LoVo (cell line): ENCODE results near the gene TPST1.
"Not testable (repeated sequence)": the region's sequence is repeated elsewhere in the genome, so short reads cannot be mapped to it uniquely, and the experiment has no call there.

Experiments
- DNase-seq: peaks from one replicate; pipeline ENCODE4 v3.0.0-alpha.2; 2016; ENCODE audit warnings: low spot score

Gene TPST1

DNA sequence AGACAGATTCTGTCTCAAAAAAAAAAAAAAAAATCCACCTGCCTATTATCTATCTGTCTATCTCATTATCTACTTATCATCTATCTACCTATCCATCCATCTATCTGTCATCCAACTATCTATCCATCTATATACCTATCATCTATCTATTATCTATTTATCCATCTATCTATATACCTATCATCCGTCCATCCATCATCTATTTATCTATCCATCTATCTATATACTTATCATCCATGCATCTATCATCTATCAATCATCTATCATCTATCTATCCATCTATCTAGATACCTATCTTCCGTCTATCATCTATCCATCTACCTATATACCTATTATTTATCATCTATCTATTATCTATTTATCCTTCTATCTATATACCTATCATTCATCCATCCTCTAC is 16.5 kb upstream of the TPST1 start:
- no peak for DNase-seq

DNA sequence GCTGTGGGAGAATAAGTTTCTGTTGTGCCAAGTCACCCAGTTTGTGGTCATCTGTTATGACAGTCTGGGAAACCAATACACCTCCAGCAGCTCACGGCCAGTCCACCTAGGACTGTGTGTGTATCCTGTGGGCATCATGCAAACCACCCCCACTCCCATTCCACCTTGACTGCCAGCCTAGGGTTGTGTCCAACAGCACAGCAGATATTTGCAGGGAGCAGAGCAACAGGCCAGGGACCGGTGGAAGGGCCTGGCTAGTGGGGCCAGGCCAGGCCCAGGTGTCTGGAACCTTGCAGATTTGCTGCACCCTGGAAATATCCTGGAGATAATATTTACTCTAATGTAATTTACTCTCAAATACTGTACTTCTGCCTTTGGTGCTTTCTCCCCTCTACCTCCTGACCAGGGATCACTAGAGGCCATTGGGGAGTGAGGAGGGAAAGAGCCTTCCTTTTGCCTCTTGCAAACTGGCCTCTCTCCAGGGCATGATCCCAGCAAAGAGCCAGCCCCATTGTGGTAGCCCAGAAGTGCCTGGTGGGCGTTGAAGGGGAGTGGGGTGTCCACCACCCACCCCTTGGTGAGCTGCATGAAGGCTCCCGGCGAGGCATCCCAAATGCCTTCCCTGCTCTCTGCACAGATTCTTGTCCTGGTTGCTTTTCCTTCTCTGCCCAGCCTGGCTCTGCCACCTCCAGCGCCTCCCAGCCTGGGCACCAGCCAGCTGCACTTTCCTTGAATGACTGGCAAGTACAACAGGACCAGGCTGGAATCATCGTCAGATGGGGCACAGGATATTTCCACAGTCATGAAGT is 15.2 kb upstream of the TPST1 start:
- DNase-seq = no peak

DNA sequence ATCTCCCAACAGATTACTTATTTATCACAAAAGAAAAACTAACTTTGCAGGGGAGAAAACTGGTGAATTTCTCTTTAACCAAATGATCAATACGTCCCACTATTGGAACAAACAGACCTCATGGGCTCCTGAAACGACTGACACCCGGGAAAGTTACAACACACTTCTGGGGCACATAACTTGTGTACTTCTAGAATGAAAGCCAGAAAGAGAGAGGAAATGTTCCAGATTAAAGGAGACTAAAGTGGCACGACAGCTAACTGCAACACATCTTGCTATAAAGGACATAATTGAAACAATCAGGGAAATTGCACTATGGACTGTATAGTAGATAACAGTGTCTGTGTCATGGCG is 14.7 kb upstream of the TPST1 start:
- no peak for DNase-seq

DNA sequence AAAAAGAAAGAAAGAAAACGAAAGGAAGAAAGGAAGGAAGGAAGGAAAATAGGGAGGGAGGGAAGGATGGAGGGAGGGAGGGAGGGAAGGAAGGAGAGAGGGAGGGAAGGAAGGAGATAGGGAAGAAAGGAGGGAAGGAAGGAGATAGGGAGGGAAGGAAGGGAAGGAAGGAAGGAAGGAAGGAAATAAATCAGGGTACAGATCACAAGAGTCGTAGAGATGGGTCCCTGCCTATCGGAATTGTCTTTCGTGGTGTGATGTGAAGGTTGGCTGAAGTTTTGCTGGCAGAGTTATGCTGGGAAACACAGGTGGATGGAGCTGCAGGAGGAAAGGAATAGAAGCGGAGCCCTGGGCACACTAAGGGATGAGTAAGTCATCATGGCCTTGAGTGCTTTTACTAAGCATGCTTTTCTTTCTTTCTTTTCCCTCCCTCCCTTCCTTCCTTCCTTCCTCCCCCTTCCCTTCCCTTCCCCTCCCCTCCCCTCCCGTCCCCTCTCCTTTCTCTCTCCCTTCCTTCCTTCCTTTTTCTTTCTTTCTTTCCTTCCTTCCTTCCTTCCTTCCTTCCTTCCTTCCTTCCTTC is 11.9 kb upstream of the TPST1 start:
- DNase-seq = no peak

DNA sequence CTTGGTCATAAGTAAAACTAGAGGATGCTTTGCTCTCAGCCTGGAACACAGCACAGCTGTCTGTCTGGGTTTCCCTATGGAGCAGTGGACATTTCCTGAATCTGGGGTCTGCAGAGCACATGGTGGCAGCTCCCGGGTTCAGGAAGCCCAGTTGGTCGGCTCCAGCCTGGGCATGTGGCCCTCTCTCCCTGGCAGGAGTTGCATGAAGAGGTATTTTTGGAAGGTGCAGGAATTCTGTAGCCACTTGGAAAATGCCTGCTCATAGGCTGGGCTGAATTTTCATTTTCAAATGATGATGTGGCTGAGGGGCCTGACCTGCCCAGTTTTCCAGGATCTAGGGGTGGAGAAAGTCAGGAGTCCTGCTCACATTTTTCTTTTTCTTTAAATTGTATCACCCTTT is 6.7 kb upstream of the TPST1 start:
- no peak for DNase-seq

DNA sequence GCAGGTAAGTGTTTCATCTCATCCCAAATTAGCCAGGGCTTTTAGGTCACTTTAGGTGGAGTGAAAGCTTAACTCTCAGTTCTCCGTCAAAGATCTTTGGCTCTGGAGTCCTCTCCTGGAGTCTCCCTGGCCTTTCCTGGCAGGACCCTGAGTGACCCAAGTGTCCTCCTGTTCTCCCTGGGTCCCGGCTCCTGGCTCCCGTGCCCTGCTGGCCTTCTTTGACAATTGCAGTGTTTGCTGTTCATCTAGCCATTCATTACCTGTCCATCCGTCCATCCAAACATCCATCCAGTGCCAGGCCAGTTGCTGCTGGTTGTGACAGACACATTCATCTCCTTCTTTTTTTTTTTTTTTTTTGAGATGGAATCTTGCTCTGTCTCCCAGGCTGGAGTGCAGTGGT is 6.2 kb upstream of the TPST1 start:
- no peak for DNase-seq

DNA sequence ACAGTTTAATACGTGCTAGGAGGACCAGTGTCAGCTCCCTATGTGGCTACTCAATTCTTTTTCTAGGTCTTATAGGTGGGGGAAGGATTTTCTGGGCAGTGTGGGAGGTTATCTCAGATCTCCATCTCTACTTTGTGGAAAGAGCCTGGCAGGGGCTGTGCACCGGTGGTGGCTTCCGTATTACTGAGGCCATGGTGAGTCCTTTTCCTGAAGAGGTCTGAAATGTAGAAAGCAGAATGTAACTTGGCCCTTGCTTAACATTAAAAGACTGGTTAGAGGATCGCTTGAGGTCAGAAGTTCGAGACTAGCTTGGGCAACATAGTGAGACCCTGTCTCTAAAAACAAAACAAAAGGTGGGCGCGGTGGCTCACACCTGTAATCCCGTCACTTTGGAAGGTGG is 2.7 kb upstream of the TPST1 start:
- no peak for DNase-seq

DNA sequence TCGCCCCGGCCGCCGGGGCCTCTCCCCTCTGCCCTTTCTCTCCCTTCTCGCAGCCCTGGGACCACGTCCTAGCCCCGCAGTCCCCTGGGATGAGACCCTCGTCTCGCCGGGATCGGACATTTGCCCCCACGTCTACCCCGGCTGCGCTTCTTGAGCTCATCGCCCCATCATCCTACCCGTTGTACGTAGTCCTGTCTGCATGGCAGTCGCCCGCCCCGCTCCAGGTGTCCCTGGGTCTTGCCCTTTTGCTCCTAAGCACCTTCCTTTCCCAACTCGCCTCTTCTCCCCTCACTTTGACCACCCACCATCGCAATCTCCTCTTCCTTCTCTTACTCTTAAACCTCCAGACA is 582 bp downstream of the TPST1 start:
- no peak for DNase-seq

DNA sequence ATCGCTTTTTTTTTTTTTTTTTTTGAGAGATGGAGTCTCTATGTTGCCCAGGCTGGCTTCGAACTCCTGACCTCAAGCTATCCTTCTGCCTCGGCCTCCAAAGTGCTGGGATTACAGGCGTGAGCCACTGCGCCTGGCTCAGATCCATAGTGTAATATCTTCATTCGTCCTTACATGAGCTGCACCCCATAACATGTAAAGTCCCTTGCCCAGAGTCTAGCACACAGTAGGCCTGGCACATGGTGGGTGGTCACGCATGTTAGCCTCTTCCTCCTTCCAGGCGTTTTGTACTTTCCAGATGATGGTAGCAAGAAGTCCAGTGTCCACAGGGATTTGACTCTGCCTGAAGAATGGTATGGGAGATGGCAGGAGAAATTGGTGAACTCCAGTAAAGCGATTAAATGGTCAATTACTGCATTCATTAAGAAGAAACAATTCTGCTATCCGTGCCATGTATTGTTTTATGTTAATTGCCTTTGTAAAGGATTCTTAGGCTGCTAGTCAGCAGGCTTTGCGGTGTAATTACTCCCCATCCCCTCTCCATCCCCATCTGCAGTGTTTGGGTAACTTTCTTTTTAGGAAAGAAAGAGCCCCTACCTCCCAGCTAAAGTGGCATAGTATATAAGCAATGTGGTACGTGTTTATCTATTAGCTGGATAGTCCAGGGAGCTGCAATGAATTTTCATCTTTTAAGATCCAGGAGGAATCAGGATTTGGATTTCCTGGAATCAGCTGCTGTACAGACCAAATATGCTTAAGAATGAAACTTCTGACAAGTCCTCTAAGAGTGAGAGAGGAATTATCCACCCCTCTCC is 1.2 kb downstream of the TPST1 start:
- DNase-seq = no peak

DNA sequence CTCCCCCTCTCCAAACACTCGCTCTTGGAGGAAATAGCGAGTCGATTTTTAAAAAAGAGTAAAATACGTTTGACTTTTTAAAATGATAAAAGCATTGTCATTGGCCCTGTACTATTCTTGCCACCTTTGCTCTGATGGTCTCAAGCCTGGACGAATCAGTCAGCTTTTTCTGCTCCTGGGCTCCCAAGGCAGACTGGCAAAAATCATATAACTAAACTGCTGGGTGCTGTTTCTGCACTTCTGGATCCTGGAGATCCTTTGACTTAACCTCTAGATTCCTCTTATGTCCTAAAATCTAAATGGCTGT is 1.8 kb downstream of the TPST1 start:
- DNase-seq = no peak

DNA sequence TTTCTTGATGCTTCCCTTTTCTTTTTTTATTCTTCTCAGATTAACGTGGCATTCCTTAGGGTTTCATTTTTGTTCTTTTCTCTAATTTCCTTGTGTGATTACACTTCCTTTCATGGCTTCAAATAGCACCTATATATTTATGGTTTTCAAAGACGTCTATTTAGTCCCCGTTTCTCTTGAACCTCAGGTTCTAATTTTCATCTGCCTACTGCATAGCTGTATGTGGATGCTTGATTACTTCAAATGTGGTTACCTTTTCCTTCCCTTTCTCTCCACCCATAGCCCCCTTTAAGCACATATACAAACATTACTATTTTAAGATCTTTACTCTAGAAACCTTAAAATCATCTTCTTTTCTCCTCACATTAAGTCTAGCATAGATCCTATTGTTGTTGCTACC is 2.4 kb downstream of the TPST1 start:
- DNase-seq = no peak

DNA sequence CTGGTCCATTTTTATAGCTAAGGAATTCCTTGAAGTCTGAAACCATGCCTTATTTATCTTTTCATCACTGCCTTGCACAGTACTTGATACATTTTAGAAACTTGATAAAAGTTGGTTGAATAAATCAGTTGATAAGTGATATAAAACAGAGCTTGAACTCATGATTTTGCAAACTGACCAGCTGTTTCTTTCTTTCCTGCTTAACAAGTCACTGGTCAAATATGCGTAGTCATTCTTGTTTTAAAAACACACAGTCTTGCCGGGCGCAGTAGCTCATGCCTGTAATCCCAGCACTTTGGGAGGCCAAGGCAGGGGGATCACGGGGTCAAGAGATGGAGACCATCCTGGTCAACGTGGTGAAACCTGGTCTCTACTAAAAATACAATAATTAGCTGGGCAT is 6.3 kb downstream of the TPST1 start:
- no peak for DNase-seq

DNA sequence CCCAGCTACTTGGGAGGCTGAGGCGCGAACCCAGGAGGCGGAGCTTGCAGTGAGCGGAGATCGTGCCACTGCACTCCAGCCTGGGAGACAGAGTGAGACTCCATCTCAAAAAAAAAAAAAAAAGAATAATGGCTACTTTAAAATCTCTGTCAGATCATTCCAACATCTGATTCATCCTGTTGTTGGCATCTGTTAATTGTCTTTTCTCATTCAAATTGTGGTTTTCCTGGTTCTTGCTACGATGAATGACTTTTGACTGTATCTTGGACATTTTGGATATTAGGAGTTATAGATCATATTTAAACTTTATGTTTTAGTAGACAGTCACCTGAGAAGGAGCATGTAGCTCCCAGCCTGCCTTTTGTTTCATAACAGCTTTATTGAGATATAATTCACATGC is 8.5 kb downstream of the TPST1 start:
- no peak for DNase-seq

DNA sequence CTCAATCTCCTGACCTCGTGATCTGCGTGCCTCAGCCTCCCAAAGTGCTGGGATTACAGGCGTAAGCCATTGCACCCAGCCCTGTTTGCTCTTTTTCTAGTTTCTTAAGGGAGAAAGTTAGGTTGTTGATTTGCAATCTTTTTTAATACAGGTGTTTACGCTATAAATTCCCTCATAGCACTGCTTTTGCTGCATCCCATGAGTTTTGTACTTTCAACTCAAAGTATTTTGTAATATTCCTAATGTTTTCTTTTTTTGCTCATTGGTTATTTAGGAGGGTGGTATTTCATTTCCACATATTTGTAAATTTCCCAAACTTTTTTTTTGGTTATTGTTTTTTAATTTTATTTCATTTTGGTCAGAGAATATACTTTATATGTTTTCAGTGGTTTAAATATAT is 11.6 kb downstream of the TPST1 start:
- no peak for DNase-seq

DNA sequence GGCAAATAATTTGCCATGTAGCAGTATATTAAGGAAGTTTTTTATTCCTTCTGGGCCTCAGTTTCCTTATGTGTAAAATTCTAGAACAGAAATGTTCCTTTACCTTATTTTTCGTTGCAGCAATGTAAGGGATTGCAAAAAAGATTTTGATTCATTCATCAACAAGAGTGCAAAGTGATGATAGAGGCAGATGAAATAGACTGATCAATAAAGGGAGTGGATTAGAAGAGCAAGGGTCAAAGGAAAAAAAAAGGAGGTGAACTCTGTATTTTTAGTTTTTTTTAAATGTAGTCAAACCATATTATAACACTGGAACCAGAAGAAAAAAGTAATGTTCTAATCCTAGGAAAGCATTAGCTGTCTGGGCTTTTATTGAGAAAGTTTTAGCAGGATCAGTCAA is 14.7 kb downstream of the TPST1 start:
- DNase-seq = no peak

DNA sequence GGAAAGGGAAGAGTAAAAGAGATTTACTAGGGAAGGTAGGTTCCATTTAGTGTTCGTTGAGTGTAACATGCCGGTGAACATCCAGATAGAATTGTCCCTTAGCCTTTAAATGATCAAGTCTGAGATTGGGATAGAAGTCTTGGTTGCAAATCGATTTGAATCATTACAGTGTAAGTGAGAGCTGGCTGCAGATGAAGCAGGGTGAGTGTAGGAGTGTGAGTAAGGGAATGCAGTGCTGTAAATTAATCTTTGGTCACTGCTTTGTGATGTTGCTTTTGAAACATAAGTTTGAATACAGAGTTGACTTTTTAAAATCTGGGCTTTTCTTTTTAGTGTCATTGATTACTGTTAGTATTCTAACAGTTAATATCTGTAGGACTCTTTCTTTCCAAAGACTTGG is 16.3 kb downstream of the TPST1 start:
- no peak for DNase-seq

DNA sequence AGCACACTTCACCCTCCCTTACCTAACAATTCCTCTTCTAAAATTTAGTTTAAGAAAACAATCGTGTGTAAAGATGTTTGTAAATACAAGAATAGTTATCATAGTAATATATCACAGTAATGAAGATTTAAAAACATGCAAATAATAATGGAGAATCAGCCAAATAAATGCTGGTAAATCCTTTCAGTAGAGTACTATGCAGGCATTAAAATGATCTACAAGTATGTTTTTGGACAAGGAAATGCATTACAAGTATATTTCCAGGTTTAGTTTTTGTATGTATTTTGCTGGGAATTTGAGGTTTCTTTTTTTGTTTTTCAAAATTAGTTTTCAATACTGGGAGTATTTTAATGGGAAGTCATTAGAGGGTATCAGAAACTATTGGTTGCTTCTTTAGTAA is 22.7 kb downstream of the TPST1 start:
- no peak for DNase-seq

DNA sequence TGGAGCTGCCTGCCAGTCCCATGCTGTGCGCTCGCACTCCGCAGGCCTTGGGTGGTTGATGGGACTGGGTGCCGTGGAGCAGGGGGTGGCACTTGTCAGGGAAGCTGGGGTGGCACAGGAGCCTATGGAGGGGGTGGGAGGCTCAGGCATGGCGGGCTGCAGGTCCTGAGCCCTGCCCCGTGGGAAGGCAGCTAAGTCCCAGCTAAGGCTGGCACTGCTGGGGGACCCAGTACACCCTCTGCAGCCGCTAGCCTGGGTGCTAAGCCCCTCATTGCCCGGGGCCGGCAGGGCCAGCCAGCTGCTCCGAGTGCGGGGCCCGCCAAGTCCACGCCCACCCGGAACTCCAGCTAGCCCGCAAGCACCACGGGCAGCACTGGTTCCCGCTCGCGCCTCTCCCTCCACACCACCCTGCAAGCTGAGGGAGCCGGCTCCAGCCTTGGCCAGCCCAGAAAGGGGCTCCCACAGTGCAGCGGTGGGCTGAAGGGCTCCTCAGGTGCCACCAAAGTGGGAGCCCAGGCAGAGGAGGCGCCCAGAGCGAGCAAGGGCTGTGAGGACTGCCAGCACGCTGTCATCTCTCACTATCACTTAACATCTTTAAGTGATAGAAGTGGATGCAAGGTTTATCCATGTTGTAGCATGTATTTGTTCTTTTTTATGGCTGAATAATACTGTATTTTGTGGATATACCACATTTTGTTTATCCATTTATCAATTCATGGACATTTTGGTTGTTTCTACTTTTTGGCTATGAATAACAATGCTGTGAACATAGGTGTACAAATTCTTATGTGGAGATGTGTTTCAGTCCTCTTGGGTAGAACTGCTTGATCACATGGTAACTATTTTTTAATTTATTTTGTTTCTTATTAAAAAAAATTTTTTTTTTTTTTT is 26.4 kb downstream of the TPST1 start:
- not testable (repeated sequence) for DNase-seq

DNA sequence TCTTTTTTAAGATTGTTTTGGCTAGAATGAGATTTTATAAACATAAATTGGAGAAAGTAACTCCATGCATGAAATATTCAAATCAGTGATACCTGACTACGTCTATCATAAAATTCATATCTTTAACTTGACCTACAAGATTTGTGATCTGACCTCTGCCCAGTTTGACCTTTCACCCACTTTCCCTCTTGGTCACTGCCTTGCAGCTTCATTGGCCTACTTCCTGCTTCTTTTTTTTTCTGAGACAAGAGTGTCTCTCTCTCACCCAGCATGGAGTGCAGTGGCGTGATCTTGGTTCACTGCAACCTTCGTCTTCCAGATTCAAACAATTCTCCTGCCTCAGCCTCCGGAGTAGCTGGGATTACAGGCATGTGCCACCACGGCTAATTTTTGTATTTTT is 28.5 kb downstream of the TPST1 start:
- no peak for DNase-seq

DNA sequence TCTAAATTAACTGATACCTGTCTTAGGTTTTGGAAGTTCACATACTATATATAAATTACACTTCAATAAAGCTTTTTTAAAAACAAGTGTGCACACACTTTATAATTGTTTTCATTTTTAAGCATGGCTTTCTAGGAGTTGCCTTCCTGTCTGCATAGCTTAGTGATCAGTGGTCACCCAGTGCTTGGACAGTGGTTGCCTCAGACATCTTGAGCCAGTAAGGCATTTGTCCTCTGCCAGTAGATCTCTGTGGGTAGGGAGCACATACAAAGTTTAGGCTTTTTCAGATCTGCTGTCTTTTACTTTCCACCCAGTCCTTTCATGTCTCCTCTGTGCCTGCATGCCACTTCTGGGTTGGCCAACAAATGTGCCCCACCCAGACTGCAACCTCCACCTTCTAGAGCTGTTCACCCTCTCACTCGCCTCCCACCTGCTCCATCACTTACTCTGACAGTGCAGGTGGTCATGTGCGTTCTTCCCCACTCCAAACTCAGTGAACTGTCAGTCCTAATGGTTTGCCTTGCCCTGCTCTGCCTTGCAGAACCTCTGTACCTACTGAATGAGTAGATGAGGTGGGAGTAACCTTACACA is 31.7 kb downstream of the TPST1 start:
- DNase-seq = peak; percentile 49

DNA sequence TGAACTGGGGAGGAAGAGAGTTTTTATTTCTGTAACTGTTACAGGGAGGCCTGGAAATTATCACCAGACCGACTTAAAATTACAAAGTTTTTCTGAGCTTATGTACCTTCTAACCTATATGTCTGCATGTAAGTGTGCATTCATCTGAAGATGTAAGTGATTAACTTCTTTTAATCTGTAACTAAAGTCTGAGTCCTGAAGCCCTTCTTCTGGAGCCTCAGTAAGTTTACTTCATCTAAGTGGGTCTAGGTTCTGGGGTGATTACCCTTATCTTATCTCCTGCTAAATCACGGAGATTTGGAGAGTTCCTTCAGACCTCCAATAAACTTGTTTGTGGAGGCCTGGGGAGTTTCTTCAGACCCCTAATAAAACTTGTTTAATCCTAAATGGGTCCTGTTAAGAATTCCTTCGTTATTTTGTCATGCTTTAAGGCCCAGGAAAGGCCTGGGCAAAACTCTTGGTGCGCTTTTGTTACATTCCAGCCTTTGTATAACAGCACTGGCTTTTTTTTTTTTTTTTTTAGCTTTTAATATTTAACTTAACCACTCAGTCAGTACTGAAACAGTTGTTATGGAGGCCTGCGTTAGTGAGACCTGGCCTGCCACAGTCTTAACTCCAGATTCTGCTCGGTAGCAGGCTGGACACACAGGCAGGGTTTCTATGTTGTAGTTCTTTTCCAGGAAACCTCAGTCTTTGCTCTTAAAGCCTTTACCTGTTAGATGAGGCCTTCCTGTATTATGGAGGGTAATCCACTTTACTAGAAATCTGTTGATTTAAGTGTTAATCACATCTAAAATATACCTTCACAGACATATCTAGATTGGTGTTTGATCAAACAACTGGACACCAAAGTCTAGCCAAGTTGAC is 33.0 kb downstream of the TPST1 start:
- DNase-seq = peak; percentile 50
